ENCODE results near the gene NUDT8. TPM values are rescaled to one million over a fixed set of nuclear protein-coding genes. Genes with fewer than 3 reads are reported as not detected.

The NUDT8 gene
- total and polyA plus RNA-seq, 9 of the 15 experiments (the other 6 are each of a cell fraction or from before 2014, with no cell fraction given), result 0.23 to 27.8 (median 5.0) TPM

- no peak for TF ChIP-seq PKNOX1 (IDR thresholded peaks at IDR 0.05)
- TF ChIP-seq, protein P1, sequence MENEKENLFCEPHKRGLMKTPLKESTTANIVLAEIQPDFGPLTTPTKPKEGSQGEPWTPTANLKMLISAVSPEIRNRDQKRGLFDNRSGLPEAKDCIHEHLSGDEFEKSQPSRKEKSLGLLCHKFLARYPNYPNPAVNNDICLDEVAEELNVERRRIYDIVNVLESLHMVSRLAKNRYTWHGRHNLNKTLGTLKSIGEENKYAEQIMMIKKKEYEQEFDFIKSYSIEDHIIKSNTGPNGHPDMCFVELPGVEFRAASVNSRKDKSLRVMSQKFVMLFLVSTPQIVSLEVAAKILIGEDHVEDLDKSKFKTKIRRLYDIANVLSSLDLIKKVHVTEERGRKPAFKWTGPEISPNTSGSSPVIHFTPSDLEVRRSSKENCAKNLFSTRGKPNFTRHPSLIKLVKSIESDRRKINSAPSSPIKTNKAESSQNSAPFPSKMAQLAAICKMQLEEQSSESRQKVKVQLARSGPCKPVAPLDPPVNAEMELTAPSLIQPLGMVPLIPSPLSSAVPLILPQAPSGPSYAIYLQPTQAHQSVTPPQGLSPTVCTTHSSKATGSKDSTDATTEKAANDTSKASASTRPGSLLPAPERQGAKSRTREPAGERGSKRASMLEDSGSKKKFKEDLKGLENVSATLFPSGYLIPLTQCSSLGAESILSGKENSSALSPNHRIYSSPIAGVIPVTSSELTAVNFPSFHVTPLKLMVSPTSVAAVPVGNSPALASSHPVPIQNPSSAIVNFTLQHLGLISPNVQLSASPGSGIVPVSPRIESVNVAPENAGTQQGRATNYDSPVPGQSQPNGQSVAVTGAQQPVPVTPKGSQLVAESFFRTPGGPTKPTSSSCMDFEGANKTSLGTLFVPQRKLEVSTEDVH (IDR thresholded peaks at IDR 0.05; ENCODE audit: low read depth, partially characterized antibody), result no peak
- 0 out of 2 replicates have a peak, but pooled peaks have one; percentile 56 for TF ChIP-seq FOXK1 (CRISPR knock-in tag; IDR thresholded peaks at IDR 0.05; ENCODE audit: borderline replicate concordance)
- TF ChIP-seq PPARD (CRISPR knock-in tag; IDR thresholded peaks at IDR 0.05), result no peak
- peak; percentile 7 for TF ChIP-seq CCNT2 (IDR thresholded peaks at IDR 0.05; ENCODE audit: borderline replicate concordance, extremely low read depth, insufficient read length, low read depth, low read length)
- no peak for TF ChIP-seq PRPF4 (IDR thresholded peaks at IDR 0.05; ENCODE audit: insufficient read depth, low read depth, low read length, poor library complexity, severe bottlenecking)
- TF ChIP-seq TCF3 (CRISPR knock-in tag; IDR thresholded peaks at IDR 0.05), result no peak
- no peak for TF ChIP-seq PRMT5 (CRISPR knock-in tag; IDR thresholded peaks at IDR 0.05)
- TF ChIP-seq MNT (conservative IDR thresholded peaks at IDR 0.05), result no peak
- TF ChIP-seq FOXA3 (CRISPR knock-in tag; conservative IDR thresholded peaks at IDR 0.05 in 1 of 2, IDR thresholded peaks at IDR 0.05 in 1 of 2), result 0 out of 4 replicates have a peak, but pooled peaks of 1 of the 2 experiments have one; percentile 2
- TF ChIP-seq MBD2 (IDR thresholded peaks at IDR 0.05; ENCODE audit: borderline replicate concordance, low read depth), result no peak
- TF ChIP-seq BHLHE40 (IDR thresholded peaks at IDR 0.05; ENCODE audit: low read length), result 0 out of 2 replicates have a peak, but pooled peaks have one; percentile 5
- no peak for TF ChIP-seq KDM4B (IDR thresholded peaks at IDR 0.05; ENCODE audit: borderline replicate concordance in 2 of 2, low read depth in 1 of 2)
- no peak for TF ChIP-seq NFATC3 (IDR thresholded peaks at IDR 0.05)
- no peak for TF ChIP-seq ZNF444 (CRISPR knock-in tag; IDR thresholded peaks at IDR 0.05)
- TF ChIP-seq HMGN3 (IDR thresholded peaks at IDR 0.05; ENCODE audit: borderline replicate concordance, extremely low read depth, insufficient read length, low read depth, low read length), result peak; percentile 39
- TF ChIP-seq ZNF766 (CRISPR knock-in tag; conservative IDR thresholded peaks at IDR 0.05), result no peak
- 0 out of 2 replicates have a peak, but pooled peaks have one; percentile 43 for TF ChIP-seq ZBTB7A (IDR thresholded peaks at IDR 0.05; ENCODE audit: borderline replicate concordance, control insufficient read depth, low read depth, low read length)
- no peak for TF ChIP-seq ZNF23 (CRISPR knock-in tag; IDR thresholded peaks at IDR 0.05)
- TF ChIP-seq ZNF79 (CRISPR knock-in tag; IDR thresholded peaks at IDR 0.05; ENCODE audit: low read depth), result no peak
- TF ChIP-seq, protein P2, sequence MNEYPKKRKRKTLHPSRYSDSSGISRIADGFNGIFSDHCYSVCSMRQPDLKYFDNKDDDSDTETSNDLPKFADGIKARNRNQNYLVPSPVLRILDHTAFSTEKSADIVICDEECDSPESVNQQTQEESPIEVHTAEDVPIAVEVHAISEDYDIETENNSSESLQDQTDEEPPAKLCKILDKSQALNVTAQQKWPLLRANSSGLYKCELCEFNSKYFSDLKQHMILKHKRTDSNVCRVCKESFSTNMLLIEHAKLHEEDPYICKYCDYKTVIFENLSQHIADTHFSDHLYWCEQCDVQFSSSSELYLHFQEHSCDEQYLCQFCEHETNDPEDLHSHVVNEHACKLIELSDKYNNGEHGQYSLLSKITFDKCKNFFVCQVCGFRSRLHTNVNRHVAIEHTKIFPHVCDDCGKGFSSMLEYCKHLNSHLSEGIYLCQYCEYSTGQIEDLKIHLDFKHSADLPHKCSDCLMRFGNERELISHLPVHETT (CRISPR knock-in tag; conservative IDR thresholded peaks at IDR 0.05 in 1 of 2, IDR thresholded peaks at IDR 0.05 in 1 of 2), result 0 out of 4 replicates have a peak, but pooled peaks of 1 of the 2 experiments have one; percentile 7
Measured at GRCh38 chr11:67606093-67606491, 23.6 kb downstream of the NUDT8 start (continued).

All from K562 (cell line).